Ovary (tissue), 9 donors: ENCODE data around the gene FAM3C. TPM values are rescaled to one million over a fixed set of nuclear protein-coding genes. Genes with fewer than 3 reads are reported as not detected.

ENCODE experiments used
- DNase-seq, 5 donors: peaks; one replicate each; pipeline ENCODE4 v3.0.0-alpha.2; 2019 to 2020
- H3K27ac ChIP-seq, 2 donors: fragments of 200-600 bp; one replicate each; pipeline versions ENCODE4 v1.5.1 to v1.8.0; 2019 to 2022
- H3K27me3 ChIP-seq: fragments of 200-600 bp; one replicate; pipeline ENCODE4 v1.8.0; 2022
- H3K36me3 ChIP-seq: fragments of 200-600 bp; sonication (generic); one replicate; pipeline ENCODE4 v1.5.1; 2019
- H3K4me1 ChIP-seq: one replicate; pipeline ENCODE4 v1.8.1; 2013; ENCODE audit warnings: mild to moderate bottlenecking, moderate library complexity; ENCODE audit not compliant: insufficient read depth
- H3K4me3 ChIP-seq: fragments of 200-600 bp; sonication (generic); one replicate; pipeline ENCODE4 v1.5.1; 2017
- H3K9me3 ChIP-seq, 2 donors: fragments of 200-600 bp in 1 of 2; sonication (generic) in 1 of 2; one replicate each; pipeline versions ENCODE4 v1.5.1 to v1.8.1; 2013 to 2019; ENCODE audit warnings: mild to moderate bottlenecking in 1 of 2, moderate library complexity in 1 of 2
- CTCF ChIP-seq, 3 donors: fragments of 450-650 bp in 2 of 3; fragments of 200-600 bp in 1 of 3; IDR thresholded peaks; one replicate each; pipeline versions ENCODE4 v1.5.1 to v1.8.0; 2016 to 2022; ENCODE audit warnings: antibody characterized with exemption in 3 of 3, mild to moderate bottlenecking in 1 of 3
- EP300 ChIP-seq: sonication (generic); formaldehyde crosslinking; IDR thresholded peaks from one replicate; pipeline ENCODE4 v1.6.1; 2017; ENCODE audit warnings: antibody characterized with exemption
- POLR2A ChIP-seq: fragments of 450-650 bp; IDR thresholded peaks from one replicate; pipeline ENCODE4 v1.6.1; 2017; ENCODE audit warnings: antibody characterized with exemption, mild to moderate bottlenecking, moderate library complexity
- WGBS, 3 donors: extraction: QIAGEN DNeasy Blood & Tissue Kit in 1 of 3; methylation state at CpG; one replicate each; pipeline versions ENCODE4 v1.1.5 to v1.1.7; 2013 to 2017; 5-methylcytosine and 5-hydroxymethylcytosine counted together
- intact Hi-C, 4 donors: fragments of 100-400 bp; cut with DNase I; formaldehyde crosslinking; loops; one replicate each; pipeline versions ENCODE4 v1.11.0 to v1.15.1; 2022 to 2023
- polyA plus RNA-seq, 2 donors: library from polyadenylated mRNA; stranded (reverse); fragments of 200-250 nt in 1 of 2; fragments of 350-450 nt in 1 of 2; fragmentation: Illumina TruSeq in 1 of 2; extraction: RNeasy Lipid Tissue Mini Kit (QIAGEN cat#74804) in 1 of 2; gene quantifications; one replicate each; pipeline ENCODE4 v1.2.3, GENCODE V29; 2013 to 2014
- total RNA-seq, 7 donors: library from RNA; depleted of rRNA in 2 of 7; stranded (reverse); fragments of >200 nt in 2 of 7; fragmentation: NEBNext Ultra II Directional in 3 of 7; extraction: Animal tissue kit (Norgen Biotek cat#: 25700) in 3 of 7; gene quantifications; one replicate each; pipeline versions ENCODE4 v1.1.0 to v1.2.4, GENCODE V29; 2016 to 2023
- donor health status: DM: no; HTN: no; CAD: no; lungs with moderate emphysema.
- donor health status: DM: no; HTN: no; CAD: no.
- donor health status: Bipolar disorder and iron deficiency.
- donor health status: DM: yes; HTN: yes; CAD: no.
- donor health status: DM: no; HTN: no; CAD: no.
- donor health status: DM: yes; HTN: yes; CAD: no.

The FAM3C gene
- total and polyA plus RNA-seq, 9 donors: 31.8 to 88.9 (median 48.5) TPM

- TF ChIP-seq EP300: no peak
- no peak for TF ChIP-seq CTCF (IDR thresholded peaks at IDR 0.05)
- TF ChIP-seq POLR2A: no peak
- Histone ChIP-seq H3K36me3 (no peaks in the 10 kb centered on the region), H3K4me3 (no peak overlapping the region), H3K27me3 (no peaks in the 10 kb centered on the region), H3K27ac (no peak overlapping the region), H3K9me3 (no peaks in the 10 kb centered on the region), H3K4me1 (peaks cover 4% of the 10 kb centered on the region)
- DNase-seq: no peak
- intact Hi-C loops: no loop called here
- 94 to 97% (median 97%) methylated on average over 7 of the region's 7 CpGs for WGBS, 3 donors
Observed at GRCh38 chr7:121393005-121393366, 3.1 kb downstream of the FAM3C start.

- H3K27me3 ChIP-seq: no peaks in the 10 kb centered on the region
- H3K27ac ChIP-seq: no peak overlapping the region
- H3K9me3 ChIP-seq: no peaks in the 10 kb centered on the region
- no peak for DNase-seq
- H3K4me3 ChIP-seq: no peak overlapping the region
- TF ChIP-seq EP300 (no peak), POLR2A (no peak), CTCF (IDR thresholded peaks at IDR 0.05) (no peak)
- WGBS, 3 donors: 95 to 98% (median 96%) methylated on average over 10 of the region's 10 CpGs
- intact Hi-C loops: no loop called here
- no peaks in the 10 kb centered on the region for H3K36me3 ChIP-seq
- peaks cover 4% of the 10 kb centered on the region for H3K4me1 ChIP-seq
Observed at GRCh38 chr7:121392277-121393004, 3.7 kb downstream of the FAM3C start.

DNA sequence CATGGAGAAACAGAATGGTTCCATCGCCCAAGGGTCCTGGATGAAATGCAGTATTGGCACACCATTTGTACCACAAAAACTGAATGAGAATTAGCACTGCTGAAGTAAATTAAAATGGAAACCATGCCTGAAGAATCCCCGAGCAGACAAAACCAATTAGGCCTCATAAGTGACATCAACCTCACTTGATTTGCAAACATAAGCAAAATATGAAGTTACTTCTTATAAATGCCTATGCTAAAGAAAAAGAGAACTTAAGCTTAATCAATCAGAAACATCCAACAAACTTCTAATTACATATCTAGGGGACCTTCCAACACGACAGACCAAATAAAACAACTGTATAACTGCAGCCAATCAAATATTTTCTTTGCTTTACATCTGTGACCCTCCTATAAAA lies 4.4 kb downstream of the FAM3C start:
- Histone ChIP-seq H3K4me3 (no peak overlapping the region), H3K27me3 (no peaks in the 10 kb centered on the region), H3K4me1 (peaks cover 4% of the 10 kb centered on the region), H3K27ac (no peak overlapping the region), H3K36me3 (no peaks in the 10 kb centered on the region), H3K9me3 (no peaks in the 10 kb centered on the region)
- DNase-seq: no peak
- intact Hi-C loops: no loop called here
- TF ChIP-seq CTCF (IDR thresholded peaks at IDR 0.05) (no peak), EP300 (no peak), POLR2A (no peak)
- WGBS, 3 donors: 62 to 83% (median 77%) methylated on average over 3 of the region's 3 CpGs

DNA sequence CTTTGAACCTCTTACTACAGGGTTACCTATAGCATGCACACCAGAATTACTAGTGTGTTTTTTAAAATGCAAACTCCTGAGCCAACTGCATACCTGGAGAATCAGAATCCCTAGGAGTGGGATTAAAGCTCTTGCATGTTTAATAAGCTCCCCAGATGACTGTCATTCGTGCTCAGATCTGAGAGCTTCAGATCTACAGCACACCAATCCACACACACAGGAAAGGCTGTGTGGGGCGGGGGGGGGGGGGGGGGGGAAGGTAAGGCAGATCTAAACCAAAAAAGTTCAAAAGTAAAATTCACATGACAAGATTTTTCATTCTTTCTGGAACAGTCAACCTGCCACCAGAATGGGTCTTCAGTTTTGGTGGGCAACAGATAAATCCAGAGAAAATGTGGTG lies 5.5 kb downstream of the FAM3C start:
- H3K4me3 ChIP-seq: no peak overlapping the region
- DNase-seq: no peak
- H3K27ac ChIP-seq: no peak overlapping the region
- H3K9me3 ChIP-seq: no peaks in the 10 kb centered on the region
- intact Hi-C loops: no loop called here
- H3K27me3 ChIP-seq: no peaks in the 10 kb centered on the region
- H3K4me1 ChIP-seq: peaks cover 5% of the 10 kb centered on the region
- TF ChIP-seq POLR2A (no peak), CTCF (IDR thresholded peaks at IDR 0.05) (no peak), EP300 (no peak)
- H3K36me3 ChIP-seq: no peaks in the 10 kb centered on the region
- WGBS, 3 donors: 44 to 53% (median 46%) methylated on average over 2 of the region's 2 CpGs
